K562 (cell line): Measurements from ENCODE around the gene PPP2R2D. TPM values are rescaled to one million over a fixed set of nuclear protein-coding genes. Genes with fewer than 3 reads are reported as not detected.
A peak's percentile ranks its signal among the peaks of the same experiment; 100 is the strongest.

Experiments
- ATAC-seq: fragments of 200-7000 bp; cut with Tn5 transposase; 3 replicates; pipeline ENCODE4 v1.9.1; 2020; ENCODE audit warnings: moderate library complexity
- BruUV-seq: library from RNA; stranded (reverse); fragments of 400-500 nt; replicated peaks from 2 replicates; lab custom pipeline; 2021; lab: Mats Ljungman, UMichigan
- CTCF ChIA-PET: fragments of 300-600 bp; formaldehyde crosslinking; extraction: SDS; loops from one replicate; lab custom pipeline; 2021; ENCODE audit warnings: low intra/inter-chr PET ratio; lab: Yijun Ruan, JAX
- POLR2A ChIA-PET: fragments of 300-600, 350-650 bp; sonication (Branson Sonifier 250); formaldehyde crosslinking; extraction: SDS; loops from one replicate; lab custom pipeline; 2021; ENCODE audit warnings: antibody characterized with exemption, inconsistent platforms; lab: Yijun Ruan, JAX
- DNase-seq, 4 experiments: peaks; one replicate each; pipeline versions ENCODE4 v3.0.0 to v3.0.0-alpha.2; 2011 to 2018; ENCODE audit warnings: low spot score in 3 of 4, mixed read lengths in 3 of 4; ENCODE audit errors: extremely low read depth in 1 of 4
- FAIRE-seq: peaks from 2 replicates; lab custom pipeline; 2011; peaks lifted over from hg19 to GRCh38; lab: Jason Lieb, UNC
- H2AFZ ChIP-seq: 2 replicates; pipeline ENCODE4 v1.6.0; 2011; ENCODE audit warnings: low read depth, low read length, control low read depth, inconsistent platforms
- H3K27ac ChIP-seq: fragments of 200-600 bp; 3 replicates; pipeline ENCODE4 v1.8.0; 2011; ENCODE audit warnings: low read depth, mild to moderate bottlenecking, control low read depth, inconsistent platforms, low read length, moderate library complexity, mixed read lengths; ENCODE audit errors: extremely low read depth
- H3K27me3 ChIP-seq, 2 experiments: fragments of 300-600 bp in 1 of 2; 2 replicates in 1 of 2; 3 replicates in 1 of 2; pipeline versions ENCODE4 v1.6.0 to v1.8.0; 2011; ENCODE audit warnings: inconsistent platforms in 2 of 2, low read length in 2 of 2, mild to moderate bottlenecking in 1 of 2, mixed read lengths in 1 of 2, moderate library complexity in 1 of 2; ENCODE audit not compliant: control insufficient read depth in 2 of 2, insufficient read depth in 2 of 2
- H3K36me3 ChIP-seq: fragments of 300-600 bp; 3 replicates; pipeline ENCODE4 v1.8.0; 2011; ENCODE audit warnings: mild to moderate bottlenecking, low read length, inconsistent platforms; ENCODE audit not compliant: control insufficient read depth, insufficient read depth
- H3K4me1 ChIP-seq, 2 experiments: fragments of 200-600 bp in 1 of 2; replicated peaks in 1 of 2; 2 replicates in 1 of 2; 3 replicates in 1 of 2; pipeline versions ENCODE4 v1.5.1 to v1.8.0; 2011; ENCODE audit warnings: inconsistent platforms in 2 of 2, low read length in 2 of 2, mild to moderate bottlenecking in 1 of 2, mixed read lengths in 1 of 2, moderate library complexity in 1 of 2; ENCODE audit not compliant: control insufficient read depth in 2 of 2, insufficient read depth in 2 of 2
- H3K4me2 ChIP-seq: 2 replicates; pipeline ENCODE4 v1.6.1; 2011; ENCODE audit warnings: low read length, control low read depth, inconsistent platforms, mixed read lengths; ENCODE audit not compliant: insufficient read depth
- H3K4me3 ChIP-seq: fragments of 200-600 bp; sonication (generic), shearing (Covaris generic); 2 replicates; pipeline ENCODE4 v1.5.1; 2016; ENCODE audit warnings: control low read depth, inconsistent platforms
- H3K79me2 ChIP-seq: fragments of 200-600 bp; 3 replicates; pipeline ENCODE4 v1.8.0; 2011; ENCODE audit warnings: low read length, inconsistent platforms; ENCODE audit not compliant: control insufficient read depth, insufficient read depth
- H3K9ac ChIP-seq, 2 experiments: 2 replicates each; pipeline versions ENCODE4 v1.6.0 to v1.6.1; 2011; ENCODE audit warnings: low read depth in 2 of 2, low read length in 2 of 2, control low read depth in 1 of 2, inconsistent platforms in 1 of 2, mild to moderate bottlenecking in 1 of 2, mixed read lengths in 1 of 2; ENCODE audit not compliant: insufficient read depth in 1 of 2
- H3K9me1 ChIP-seq: one replicate; pipeline ENCODE4 v1.6.0; 2011; ENCODE audit warnings: inconsistent platforms, mild to moderate bottlenecking, low read length, moderate library complexity; ENCODE audit not compliant: control insufficient read depth, insufficient read depth
- H3K9me3 ChIP-seq: replicated peaks from 2 replicates; pipeline ENCODE4 v1.5.1; 2011; ENCODE audit warnings: low read depth, low read length, inconsistent platforms; ENCODE audit not compliant: control insufficient read depth, insufficient read depth
- H4K20me1 ChIP-seq: replicated peaks from 2 replicates; pipeline ENCODE4 v1.6.1; 2011; ENCODE audit warnings: low read length, inconsistent platforms, mixed read lengths; ENCODE audit not compliant: control insufficient read depth, insufficient read depth
- ELF1 ChIP-seq: fragments of 200-800 bp; sonication (Bioruptor generic); IDR thresholded peaks from 2 replicates; pipeline ENCODE4 v1.6.1; 2016; ENCODE audit warnings: missing genetic modification characterization, missing compliant biosample characterization
- ELF2 ChIP-seq: fragments of 250-450 bp; sonication (Bioruptor Pico); IDR thresholded peaks from 2 replicates; pipeline ENCODE4 v1.5.0; 2021; ENCODE audit warnings: mild to moderate bottlenecking
- KDM5B ChIP-seq: fragments of 200-600 bp; sonication (generic); IDR thresholded peaks from 2 replicates; pipeline ENCODE4 v1.6.1; 2012; ENCODE audit warnings: low read depth, mild to moderate bottlenecking, moderate library complexity, low read length, control low read depth, inconsistent platforms; ENCODE audit not compliant: insufficient replicate concordance
- MCM2 ChIP-seq: fragments of 450-650 bp; IDR thresholded peaks from 2 replicates; pipeline ENCODE4 v1.6.1; 2017; ENCODE audit warnings: low read depth, mild to moderate bottlenecking
- TEAD4 ChIP-seq, 2 experiments: sonication (generic) in 1 of 2; formaldehyde crosslinking in 1 of 2; IDR thresholded peaks; 2 replicates each; pipeline versions ENCODE4 v1.6.1 to v1.8.0; 2012 to 2022; ENCODE audit warnings: borderline replicate concordance in 1 of 2, inconsistent platforms in 1 of 2, low read length in 1 of 2, mild to moderate bottlenecking in 1 of 2, missing genetic modification reagents in 1 of 2
- ZNF316 ChIP-seq: fragments of 450-650 bp; IDR thresholded peaks from 2 replicates; pipeline ENCODE4 v1.6.1; 2016
- ZNF766 ChIP-seq: fragments of 200-800 bp; sonication (Bioruptor generic); conservative IDR thresholded peaks from 2 replicates; pipeline ENCODE4 v1.6.1; 2016; ENCODE audit warnings: missing genetic modification characterization, missing compliant biosample characterization
- WGBS: fragments of 100-300 bp; shearing (Covaris generic); methylation state at CpG from one replicate; pipeline ENCODE4 v1.1.6; 2016; ENCODE audit warnings: low coverage, mixed read lengths; ENCODE audit not compliant: insufficient coverage; ENCODE audit errors: missing lambda C conversion rate; 5-methylcytosine and 5-hydroxymethylcytosine counted together
- in situ Hi-C: fragments of 300-500 bp; cut with MboI; formaldehyde crosslinking; loops from 4 replicates; pipeline ENCODE4 v1.15.0; 2018; ENCODE audit warnings: inconsistent platforms, mixed read lengths
- intact Hi-C: fragments of 100-400 bp; cut with micrococcal nuclease; formaldehyde crosslinking; loops from 2 replicates; pipeline ENCODE4 v1.14.2; 2022
- polyA plus RNA-seq, 8 experiments: library from polyadenylated mRNA; depleted of rRNA in 4 of 8; stranded (reverse) in 5 of 8; unstranded in 3 of 8; fragments of >200 nt; fragmentation: Nextera tagmentation in 2 of 8; fragmentation: Illumina TruSeq in 1 of 8; extraction: Ambion mirVana in 2 of 8; extraction: Trizol in 1 of 8; gene quantifications; 2 replicates each; pipeline versions ENCODE4 v1.2.1 to v1.2.3, GENCODE V29; 2011 to 2014; ENCODE audit warnings: inconsistent platforms in 1 of 8, missing spikeins in 1 of 8
- total RNA-seq, 7 experiments: library from RNA; depleted of rRNA in 6 of 7; stranded (reverse); fragments of >200 nt in 6 of 7; fragmentation: Illumina TruSeq in 2 of 7; extraction: Trizol in 2 of 7; gene quantifications; 2 replicates each; pipeline versions ENCODE4 v1.2.1 to v1.2.3, GENCODE V29; 2011 to 2021; ENCODE audit warnings: low replicate concordance in 1 of 7

The PPP2R2D gene
- total and polyA plus RNA-seq, 9 of the 15 experiments (the other 6 are each of a cell fraction or from before 2014, with no cell fraction given) = 1.9 to 37.0 (median 26.8) TPM

- Histone ChIP-seq H3K4me2 (no peak overlapping the region), H3K4me3 (no peak overlapping the region), H4K20me1 (peaks cover 4% of the 10 kb centered on the region; the same call in 1 of the 2 replicates), H3K27me3 (no peaks in the 10 kb centered on the region), H3K9me3 (no peaks in the 10 kb centered on the region), H3K4me1 (peaks cover 9 to 32% of the 10 kb centered on the region in 2 experiments), H3K9me1 (no peaks in the 10 kb centered on the region), H3K9ac (no peak overlapping the region), H3K36me3 (peaks cover 29% of the 10 kb centered on the region; the same call in 1 of the 3 replicates), H3K79me2 (no peaks in the 10 kb centered on the region; the same call in 2 of the 3 replicates), H3K27ac (no peak overlapping the region), H2AFZ (no peak overlapping the region)
- TF ChIP-seq ZNF316 (0 out of 2 replicates have a peak, but pooled peaks have one; percentile 39), ZNF766 (CRISPR knock-in tag) (no peak), MCM2 (no peak), KDM5B (no peak), ELF1 (tag) (no peak), ELF2 (CRISPR knock-in tag) (no peak), TEAD4 (IDR thresholded peaks at IDR 0.05; ENCODE audit: low read length) (no peak), TEAD4 (CRISPR knock-in tag; IDR thresholded peaks at IDR 0.05; ENCODE audit: borderline replicate concordance) (no peak)
- FAIRE-seq = no peak
- in situ Hi-C loops (no loop called here), intact Hi-C loops (no loop called here)
- ChIA-PET POLR2A (no interaction called here), CTCF (no interaction called here)
- no peak for DNase-seq
- no TSS peak for BruUV-seq
- ATAC-seq = no peak
- WGBS = 87% methylated on average over 8 of the region's 9 CpGs
Observed at GRCh38 chr10:131964298-131964697, 63.5 kb downstream of the PPP2R2D start.
